Ishikawa (cell line): ENCODE results near the gene RHOF.

Experiments
- CEBPB ChIP-seq: IDR thresholded peaks from 2 replicates; pipeline ENCODE4 v1.6.1; 2012
- CREB1 ChIP-seq: IDR thresholded peaks from 2 replicates; pipeline ENCODE4 v1.6.1; 2012; ENCODE audit warnings: low read depth
- EGR1 ChIP-seq: IDR thresholded peaks from 2 replicates; pipeline ENCODE4 v1.6.1; 2012
- EP300 ChIP-seq: IDR thresholded peaks from 2 replicates; pipeline ENCODE4 v1.6.1; 2012; ENCODE audit warnings: borderline replicate concordance
- FOXM1 ChIP-seq: IDR thresholded peaks from 2 replicates; pipeline ENCODE4 v1.6.1; 2012; ENCODE audit warnings: low read depth, borderline replicate concordance
- NFIC ChIP-seq: IDR thresholded peaks from 2 replicates; pipeline ENCODE4 v1.6.1; 2012
- RAD21 ChIP-seq: IDR thresholded peaks from 2 replicates; pipeline ENCODE4 v1.6.1; 2012; ENCODE audit warnings: low read depth
- TAF1 ChIP-seq: IDR thresholded peaks from 2 replicates; pipeline ENCODE4 v1.6.1; 2012; ENCODE audit warnings: low read depth, mild to moderate bottlenecking
- TCF12 ChIP-seq: IDR thresholded peaks from 2 replicates; pipeline ENCODE4 v1.6.1; 2012; ENCODE audit warnings: low read depth
- TEAD4 ChIP-seq: IDR thresholded peaks from 2 replicates; pipeline ENCODE4 v1.6.1; 2012
- USF1 ChIP-seq: IDR thresholded peaks from 2 replicates; pipeline ENCODE4 v1.6.1; 2012
- YY1 ChIP-seq: IDR thresholded peaks from 2 replicates; pipeline ENCODE4 v1.6.1; 2012; ENCODE audit warnings: low read depth
- ZBTB7A ChIP-seq: IDR thresholded peaks from 2 replicates; pipeline ENCODE4 v1.6.1; 2012; ENCODE audit warnings: low read depth
- TF ChIP-seq, protein P1 (sequence below): IDR thresholded peaks from 2 replicates; pipeline ENCODE4 v1.6.1; 2012; ENCODE audit warnings: low read depth, mild to moderate bottlenecking
- TF ChIP-seq, protein P2 (sequence below): IDR thresholded peaks from 2 replicates; pipeline ENCODE4 v1.6.1; 2012

Gene RHOF

DNA sequence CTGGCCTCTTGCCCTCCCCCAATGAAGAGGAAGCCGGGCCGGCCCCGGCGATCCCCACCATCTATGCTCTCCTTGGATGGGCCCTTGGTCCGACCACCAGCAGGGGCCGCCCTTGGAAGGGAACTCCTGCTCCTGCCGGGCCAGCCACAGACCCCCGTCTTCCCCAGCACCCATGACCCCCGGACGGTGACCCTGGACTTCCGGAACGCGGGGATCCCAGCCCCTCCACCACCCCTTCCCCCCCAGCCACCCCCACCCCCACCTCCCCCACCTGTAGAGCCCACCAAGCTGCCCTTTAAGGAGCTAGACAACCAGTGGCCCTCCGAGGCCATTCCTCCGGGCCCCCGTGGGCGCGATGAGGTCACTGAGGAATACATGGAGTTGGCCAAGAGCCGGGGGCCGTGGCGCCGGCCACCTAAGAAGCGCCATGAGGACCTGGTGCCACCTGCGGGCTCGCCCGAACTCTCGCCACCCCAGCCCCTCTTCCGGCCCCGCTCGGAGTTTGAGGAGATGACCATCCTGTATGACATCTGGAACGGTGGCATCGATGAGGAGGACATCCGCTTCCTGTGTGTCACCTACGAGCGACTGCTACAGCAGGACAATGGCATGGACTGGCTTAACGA, 29.7 kb upstream of the RHOF start:
- TF ChIP-seq CEBPB (no peak), EGR1 (no peak), RAD21 (no peak), ZBTB7A (no peak), FOXM1 (no peak), TAF1 (no peak), TCF12 (no peak), EP300 (no peak), USF1 (no peak), YY1 (no peak), CREB1 (no peak), TEAD4 (no peak), NFIC (no peak)
- TF ChIP-seq, protein P1, sequence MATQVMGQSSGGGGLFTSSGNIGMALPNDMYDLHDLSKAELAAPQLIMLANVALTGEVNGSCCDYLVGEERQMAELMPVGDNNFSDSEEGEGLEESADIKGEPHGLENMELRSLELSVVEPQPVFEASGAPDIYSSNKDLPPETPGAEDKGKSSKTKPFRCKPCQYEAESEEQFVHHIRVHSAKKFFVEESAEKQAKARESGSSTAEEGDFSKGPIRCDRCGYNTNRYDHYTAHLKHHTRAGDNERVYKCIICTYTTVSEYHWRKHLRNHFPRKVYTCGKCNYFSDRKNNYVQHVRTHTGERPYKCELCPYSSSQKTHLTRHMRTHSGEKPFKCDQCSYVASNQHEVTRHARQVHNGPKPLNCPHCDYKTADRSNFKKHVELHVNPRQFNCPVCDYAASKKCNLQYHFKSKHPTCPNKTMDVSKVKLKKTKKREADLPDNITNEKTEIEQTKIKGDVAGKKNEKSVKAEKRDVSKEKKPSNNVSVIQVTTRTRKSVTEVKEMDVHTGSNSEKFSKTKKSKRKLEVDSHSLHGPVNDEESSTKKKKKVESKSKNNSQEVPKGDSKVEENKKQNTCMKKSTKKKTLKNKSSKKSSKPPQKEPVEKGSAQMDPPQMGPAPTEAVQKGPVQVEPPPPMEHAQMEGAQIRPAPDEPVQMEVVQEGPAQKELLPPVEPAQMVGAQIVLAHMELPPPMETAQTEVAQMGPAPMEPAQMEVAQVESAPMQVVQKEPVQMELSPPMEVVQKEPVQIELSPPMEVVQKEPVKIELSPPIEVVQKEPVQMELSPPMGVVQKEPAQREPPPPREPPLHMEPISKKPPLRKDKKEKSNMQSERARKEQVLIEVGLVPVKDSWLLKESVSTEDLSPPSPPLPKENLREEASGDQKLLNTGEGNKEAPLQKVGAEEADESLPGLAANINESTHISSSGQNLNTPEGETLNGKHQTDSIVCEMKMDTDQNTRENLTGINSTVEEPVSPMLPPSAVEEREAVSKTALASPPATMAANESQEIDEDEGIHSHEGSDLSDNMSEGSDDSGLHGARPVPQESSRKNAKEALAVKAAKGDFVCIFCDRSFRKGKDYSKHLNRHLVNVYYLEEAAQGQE: no peak
- TF ChIP-seq, protein P2, sequence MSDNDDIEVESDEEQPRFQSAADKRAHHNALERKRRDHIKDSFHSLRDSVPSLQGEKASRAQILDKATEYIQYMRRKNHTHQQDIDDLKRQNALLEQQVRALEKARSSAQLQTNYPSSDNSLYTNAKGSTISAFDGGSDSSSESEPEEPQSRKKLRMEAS: no peak

GRCh38 chr12:121822393-121823100, 29.1 kb upstream of the RHOF start:
- no peak for TF ChIP-seq TCF12
- no peak for TF ChIP-seq ZBTB7A
- no peak for TF ChIP-seq NFIC
- TF ChIP-seq CEBPB: no peak
- TF ChIP-seq FOXM1: no peak
- no peak for TF ChIP-seq EGR1
- TF ChIP-seq, protein P1: no peak
- TF ChIP-seq RAD21: no peak
- TF ChIP-seq TAF1: no peak
- no peak for TF ChIP-seq USF1
- TF ChIP-seq TEAD4: no peak
- no peak for TF ChIP-seq YY1
- TF ChIP-seq, protein P2: no peak
- TF ChIP-seq CREB1: no peak
- no peak for TF ChIP-seq EP300

DNA sequence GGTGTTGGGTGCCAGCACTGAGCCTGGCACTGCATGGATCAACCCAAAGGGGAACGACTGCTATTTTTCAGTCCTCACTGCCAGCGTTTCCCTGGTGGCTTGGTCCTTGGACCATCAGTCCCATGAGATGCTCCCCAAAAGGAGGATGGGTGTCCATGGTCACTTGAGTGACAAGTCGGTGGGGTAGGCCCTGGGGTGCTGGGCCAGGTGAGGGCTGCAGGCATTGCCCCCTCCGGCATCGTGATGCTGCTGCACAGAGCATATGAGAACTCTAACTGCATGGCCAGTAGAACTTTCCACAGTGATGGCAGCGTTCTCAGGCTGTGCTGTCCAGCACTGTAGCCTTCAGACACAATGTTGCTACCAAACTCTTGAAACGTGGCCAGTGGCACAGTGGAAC, 26.6 kb upstream of the RHOF start:
- TF ChIP-seq, protein P1: no peak
- TF ChIP-seq TCF12 (no peak), RAD21 (no peak), TEAD4 (no peak), USF1 (no peak), EGR1 (no peak), CREB1 (no peak), CEBPB (no peak), TAF1 (no peak), FOXM1 (no peak), ZBTB7A (no peak), EP300 (no peak), NFIC (no peak), YY1 (no peak)
- TF ChIP-seq, protein P2: no peak
